CD4-positive, alpha-beta T cell (primary cell): ENCODE data around the gene HDAC7. TPM values are rescaled to one million over a fixed set of nuclear protein-coding genes. Genes with fewer than 3 reads are reported as not detected.

Source experiments
- ATAC-seq: fragments of 200-7000 bp; cut with Tn5 transposase; one replicate; pipeline ENCODE4 v1.10.0; 2022; ENCODE audit warnings: mild to moderate bottlenecking; ENCODE audit not compliant: poor library complexity
- CTCF ChIA-PET: fragments of 350-600 bp; sonication (Branson Sonifier 250); formaldehyde crosslinking; loops from one replicate; lab custom pipeline; 2021; ENCODE audit warnings: antibody characterized with exemption, inconsistent platforms; lab: Charles Lee
- POLR2A ChIA-PET: fragments of 350-600 bp; sonication (Branson Sonifier 250); formaldehyde crosslinking; loops from one replicate; lab custom pipeline; 2021; ENCODE audit warnings: antibody characterized with exemption, inconsistent platforms; lab: Charles Lee
- DNase-seq, 14 experiments: peaks; one replicate each; pipeline ENCODE4 v3.0.0-alpha.2; 2013 to 2020; ENCODE audit warnings: mixed read lengths in 2 of 14
- H3K27ac ChIP-seq, 2 donors: one replicate each; pipeline versions ENCODE4 v1.5.1 to v1.7.0; 2013; ENCODE audit warnings: low read length in 2 of 2, low read depth in 1 of 2, mild to moderate bottlenecking in 1 of 2
- H3K27me3 ChIP-seq, 2 experiments: 1 replicate in 1 of 2; 2 replicates in 1 of 2; pipeline versions ENCODE4 v1.6.1 to v1.7.0; 2013; ENCODE audit warnings: low read length in 2 of 2, control low read depth in 1 of 2, mild to moderate bottlenecking in 1 of 2, moderate library complexity in 1 of 2; ENCODE audit not compliant: insufficient read depth in 2 of 2, control insufficient read depth in 1 of 2
- H3K36me3 ChIP-seq: one replicate; pipeline ENCODE4 v1.6.1; 2013; ENCODE audit warnings: low read length, control low read depth; ENCODE audit not compliant: insufficient read depth
- H3K4me1 ChIP-seq: one replicate; pipeline ENCODE4 v1.6.1; 2013; ENCODE audit warnings: low read length, control low read depth; ENCODE audit not compliant: insufficient read depth
- H3K4me3 ChIP-seq: one replicate; pipeline ENCODE4 v1.5.1; 2013; ENCODE audit warnings: mild to moderate bottlenecking, low read length, moderate library complexity
- H3K9me3 ChIP-seq, 2 experiments: 1 replicate in 1 of 2; 2 replicates in 1 of 2; pipeline versions ENCODE4 v1.6.1 to v1.7.0; 2013; ENCODE audit warnings: low read length in 2 of 2, mild to moderate bottlenecking in 2 of 2, control low read depth in 1 of 2, moderate library complexity in 1 of 2; ENCODE audit not compliant: control insufficient read depth in 1 of 2, insufficient read depth in 1 of 2
- H3K27ac Mint-ChIP-seq: one replicate; pipeline ENCODE4 v1.8.0; 2020; ENCODE audit warnings: mixed read lengths
- H3K27me3 Mint-ChIP-seq: one replicate; pipeline ENCODE4 v1.8.0; 2021; ENCODE audit warnings: mixed read lengths
- H3K36me3 Mint-ChIP-seq: one replicate; pipeline ENCODE4 v1.8.0; 2021; ENCODE audit warnings: low read depth, mixed read lengths
- H3K4me1 Mint-ChIP-seq: one replicate; pipeline ENCODE4 v1.8.0; 2021; ENCODE audit warnings: low read depth, mixed read lengths
- H3K4me3 Mint-ChIP-seq: one replicate; pipeline ENCODE4 v1.8.0; 2020; ENCODE audit warnings: mild to moderate bottlenecking, mixed read lengths
- H3K9me3 Mint-ChIP-seq: one replicate; pipeline ENCODE4 v1.8.0; 2020; ENCODE audit warnings: mixed read lengths
- CTCF ChIP-seq: fragments of 200-600 bp; IDR thresholded peaks from one replicate; pipeline ENCODE4 v1.8.0; 2022; ENCODE audit warnings: antibody characterized with exemption, mild to moderate bottlenecking
- intact Hi-C, 2 experiments: fragments of 100-400 bp; cut with DNase I in 1 of 2; cut with micrococcal nuclease in 1 of 2; formaldehyde crosslinking; loops; one replicate each; pipeline versions ENCODE4 v1.15.1 to v1.9.0; 2023 to 2025; cut with DNase I, micrococcal nuclease
- total RNA-seq, 174 experiments: library from RNA in 2 of 174; stranded (reverse) in 2 of 174; gene quantifications; one replicate each; pipeline ENCODE4 v1.2.3 and lab custom pipeline; 2021 to 2026

Gene HDAC7
- total RNA-seq, 2 experiments from 2014 or later, result 116 to 122 TPM

- ATAC-seq (no peak), DNase-seq (no peak)
- intact Hi-C loops, result loop anchor here in 1 of 2 experiments (5.0 kb wide), 1 partner anchor 51 kb away; no protein-coding TSS in a partner anchor
- no peak for TF ChIP-seq CTCF
- H3K4me1 ChIP-seq, result no peaks in the 10 kb centered on the region
- H3K27ac ChIP-seq, result no peak overlapping the region
- Mint-ChIP-seq H3K9me3 (no peaks in the 10 kb centered on the region), H3K36me3 (no peaks in the 10 kb centered on the region), H3K4me3 (no peak overlapping the region), H3K27me3 (no peaks in the 10 kb centered on the region), H3K27ac (no peak overlapping the region), H3K4me1 (no peaks in the 10 kb centered on the region)
- no peak overlapping the region for H3K4me3 ChIP-seq
- H3K27me3 ChIP-seq, result no peaks in the 10 kb centered on the region
- ChIA-PET POLR2A (no interaction called here), CTCF (no interaction called here)
- no peaks in the 10 kb centered on the region for H3K9me3 ChIP-seq
- H3K36me3 ChIP-seq, result no peaks in the 10 kb centered on the region
Measured at GRCh38 chr12:47846294-47846996, 26.7 kb upstream of the HDAC7 start.

GRCh38 chr12:47845081-47845480 is 25.4 kb upstream of the HDAC7 start:
- Histone ChIP-seq H3K36me3 (no peaks in the 10 kb centered on the region), H3K4me3 (no peak overlapping the region), H3K27me3 (no peaks in the 10 kb centered on the region), H3K9me3 (no peaks in the 10 kb centered on the region), H3K27ac (no peak overlapping the region), H3K4me1 (no peaks in the 10 kb centered on the region)
- CTCF ChIA-PET, result no interaction called here
- Mint-ChIP-seq H3K4me3 (no peak overlapping the region), H3K36me3 (no peaks in the 10 kb centered on the region), H3K4me1 (no peaks in the 10 kb centered on the region), H3K27ac (no peak overlapping the region), H3K9me3 (no peaks in the 10 kb centered on the region), H3K27me3 (no peaks in the 10 kb centered on the region)
- DNase-seq (no peak), ATAC-seq (no peak)
- POLR2A ChIA-PET, result no interaction called here
- TF ChIP-seq CTCF, result no peak
- intact Hi-C loops, result loop anchor here in 1 of 2 experiments (5.0 kb wide), 1 partner anchor 52 kb away; no protein-coding TSS in a partner anchor

GRCh38 chr12:47844264-47845019 is 24.7 kb upstream of the HDAC7 start:
- no peaks in the 10 kb centered on the region for H3K4me1 Mint-ChIP-seq
- H3K27me3 Mint-ChIP-seq, result no peaks in the 10 kb centered on the region
- H3K4me3 ChIP-seq, result no peak overlapping the region
- no peak for ATAC-seq
- no peaks in the 10 kb centered on the region for H3K27me3 ChIP-seq
- no peak overlapping the region for H3K27ac Mint-ChIP-seq
- ChIA-PET POLR2A (no interaction called here), CTCF (no interaction called here)
- no peak overlapping the region for H3K4me3 Mint-ChIP-seq
- no peaks in the 10 kb centered on the region for H3K4me1 ChIP-seq
- no peak for DNase-seq
- intact Hi-C loops, result loop anchor here in 1 of 2 experiments (5.0 kb wide), 2 partner anchors 53 to 108 kb away; no protein-coding TSS in a partner anchor
- no peaks in the 10 kb centered on the region for H3K36me3 Mint-ChIP-seq
- no peak for TF ChIP-seq CTCF
- H3K27ac ChIP-seq, result no peak overlapping the region
- no peaks in the 10 kb centered on the region for H3K36me3 ChIP-seq
- no peaks in the 10 kb centered on the region for H3K9me3 Mint-ChIP-seq
- H3K9me3 ChIP-seq, result no peaks in the 10 kb centered on the region
